GM04503 (cell line): ENCODE data around the gene MBTPS2.
A peak's percentile ranks its signal among the peaks of the same experiment; 100 is the strongest.
"Not testable (repeated sequence)": the region's sequence is repeated elsewhere in the genome, so short reads cannot be mapped to it uniquely, and the experiment has no call there.

Source experiments
- DNase-seq: peaks from one replicate; pipeline ENCODE4 v3.0.0-alpha.2; 2012; ENCODE audit warnings: low read depth

Gene MBTPS2

GRCh38 chrX:21856504-21856903 is 17.1 kb downstream of the MBTPS2 start:
- DNase-seq, result no peak

GRCh38 chrX:21863241-21863640 is 23.8 kb downstream of the MBTPS2 start:
- no peak for DNase-seq

GRCh38 chrX:21865436-21865835 is 26.0 kb downstream of the MBTPS2 start:
- peak; percentile 4 for DNase-seq

DNA sequence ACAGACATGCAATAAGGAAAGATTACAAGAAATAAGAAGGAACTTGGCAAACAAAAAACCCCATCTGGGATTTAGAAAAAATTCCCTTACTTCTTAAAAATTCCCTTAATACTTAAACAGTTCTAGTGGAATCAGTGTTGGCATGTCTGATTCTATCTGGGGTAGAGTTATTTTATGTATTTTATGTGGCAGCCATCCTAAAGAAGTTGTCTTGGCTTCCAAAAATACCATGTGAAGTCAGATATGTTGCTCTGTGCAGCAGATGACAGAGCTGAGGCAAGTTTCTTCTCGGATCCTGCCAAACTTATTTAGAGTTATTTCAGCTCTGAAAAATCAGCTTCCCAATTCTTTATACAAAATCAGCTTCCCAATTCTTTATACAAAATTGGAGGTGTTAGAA is 31.1 kb downstream of the MBTPS2 start:
- no peak for DNase-seq

- DNase-seq, result no peak
Measured at GRCh38 chrX:21873063-21873775, 33.8 kb downstream of the MBTPS2 start.

DNA sequence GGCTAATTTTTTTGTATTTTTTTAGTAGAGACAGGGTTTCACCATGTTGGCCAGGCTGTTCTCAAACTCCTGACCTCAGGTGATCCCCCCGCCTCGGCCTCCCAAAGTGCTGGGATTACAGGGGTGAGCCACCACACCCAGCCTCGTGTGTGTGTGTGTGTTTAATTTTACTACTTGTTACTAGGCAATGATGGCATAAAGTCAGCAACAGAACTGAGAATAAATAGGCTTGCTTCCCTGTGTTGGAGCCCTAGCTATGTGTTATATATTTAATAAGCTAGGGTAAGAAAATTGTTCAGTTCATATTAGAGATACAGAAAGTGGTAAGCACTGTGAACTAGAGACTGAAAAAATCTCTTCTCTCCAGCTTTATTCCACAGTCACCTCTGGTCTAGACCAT is 34.8 kb downstream of the MBTPS2 start:
- not testable (repeated sequence) for DNase-seq

- DNase-seq, result no peak
Measured at GRCh38 chrX:21875013-21875412, 35.6 kb downstream of the MBTPS2 start.

- DNase-seq, result no peak
Measured at GRCh38 chrX:21881881-21882574, 42.6 kb downstream of the MBTPS2 start.

DNA sequence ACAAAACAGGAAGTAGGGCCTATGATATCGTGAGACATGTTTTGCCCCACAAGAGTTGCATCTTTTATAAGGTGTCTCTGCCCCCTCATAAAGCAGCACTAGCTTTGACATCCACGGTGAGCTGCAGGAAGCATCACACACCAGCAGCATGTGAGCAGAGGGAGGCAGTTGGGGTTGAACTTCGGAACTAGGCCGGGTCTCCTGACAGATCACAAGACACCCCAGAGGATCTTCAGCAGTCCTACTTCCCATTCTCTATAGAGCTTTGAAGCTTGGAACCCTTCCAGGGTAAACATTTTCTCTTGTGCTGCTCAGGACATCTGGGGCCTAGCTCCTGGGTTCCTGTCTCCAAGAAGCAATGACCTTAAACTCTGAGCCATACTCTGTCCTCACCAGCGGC is 43.8 kb downstream of the MBTPS2 start:
- DNase-seq, result no peak

DNA sequence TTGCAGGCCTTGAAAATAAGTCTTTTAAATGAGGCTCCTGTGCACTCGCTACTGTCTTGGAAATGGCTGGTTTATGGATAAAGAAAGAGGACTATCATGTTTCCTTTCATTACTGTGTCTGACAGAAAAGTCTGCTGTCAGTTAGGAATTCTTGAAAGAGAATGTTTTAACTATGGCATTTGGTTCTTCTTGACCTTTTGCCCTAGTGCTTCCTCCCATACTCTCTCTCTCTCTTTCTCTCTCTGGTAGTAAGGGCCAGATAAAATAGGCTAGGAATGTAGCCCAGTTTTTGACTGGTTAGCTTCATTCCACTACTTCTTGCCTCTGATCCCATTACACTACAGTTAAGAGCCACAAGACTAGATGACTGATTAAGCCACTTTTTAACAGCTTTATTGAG is 46.2 kb downstream of the MBTPS2 start:
- peak; percentile 29 for DNase-seq

- DNase-seq, result no peak
Measured at GRCh38 chrX:21905313-21905712, 65.9 kb downstream of the MBTPS2 start.

DNA sequence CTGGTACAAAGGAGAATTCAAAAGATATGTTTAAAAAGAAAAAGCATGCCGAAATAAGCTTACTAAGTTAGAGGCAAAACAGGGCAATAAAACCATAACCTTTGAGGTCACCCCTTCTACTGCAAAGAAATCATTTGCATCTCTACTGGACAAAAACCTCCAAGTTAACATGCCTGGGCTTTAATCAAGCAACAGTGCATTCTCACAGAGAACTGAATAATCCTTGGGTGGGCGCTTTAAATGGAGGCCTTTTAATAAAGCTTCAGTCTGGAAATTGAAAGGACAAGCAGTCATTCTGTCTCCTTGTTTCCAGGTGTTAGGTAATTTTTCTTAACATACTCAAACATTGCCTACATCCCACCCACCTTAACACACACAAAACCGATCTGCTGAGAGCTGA is 66.5 kb downstream of the MBTPS2 start:
- no peak for DNase-seq

DNA sequence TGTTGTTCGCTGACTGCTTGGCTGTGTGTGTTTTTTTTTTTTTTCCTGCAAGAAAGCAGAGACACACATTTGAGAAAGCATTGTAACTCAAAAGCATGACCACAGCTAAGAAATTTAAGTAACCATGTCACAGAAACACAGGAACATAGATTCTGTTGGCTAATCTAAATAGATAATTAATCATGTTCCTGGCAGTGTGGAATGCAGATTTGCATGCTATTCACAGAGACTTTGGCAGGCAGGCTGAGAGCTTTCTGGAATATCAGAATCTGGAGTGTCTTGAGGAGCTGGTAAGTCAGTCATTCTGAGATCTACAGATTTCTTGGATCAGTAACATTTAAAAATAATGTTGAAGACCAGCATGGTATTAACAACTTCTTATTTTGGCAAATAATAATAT is 67.8 kb downstream of the MBTPS2 start:
- DNase-seq, result no peak

DNA sequence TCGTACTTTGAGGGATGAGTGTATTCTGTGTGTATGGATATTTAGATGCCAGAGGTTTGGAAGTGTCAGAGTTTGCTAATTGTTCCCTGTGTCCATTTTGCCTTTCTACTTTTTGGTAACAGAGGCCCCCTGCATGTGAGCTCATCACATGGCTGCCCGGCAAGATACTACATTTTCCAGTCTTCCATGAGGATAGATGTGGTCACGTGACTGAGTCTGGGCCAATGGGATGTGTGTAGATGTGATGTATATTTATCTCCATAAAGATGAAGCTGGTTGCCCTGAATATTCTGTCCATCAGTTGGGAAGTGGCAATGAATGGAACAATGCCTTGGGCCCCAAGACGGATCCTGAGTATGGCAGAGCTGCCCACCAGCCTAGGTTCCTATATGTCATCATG is 72.1 kb downstream of the MBTPS2 start:
- DNase-seq, result no peak

DNA sequence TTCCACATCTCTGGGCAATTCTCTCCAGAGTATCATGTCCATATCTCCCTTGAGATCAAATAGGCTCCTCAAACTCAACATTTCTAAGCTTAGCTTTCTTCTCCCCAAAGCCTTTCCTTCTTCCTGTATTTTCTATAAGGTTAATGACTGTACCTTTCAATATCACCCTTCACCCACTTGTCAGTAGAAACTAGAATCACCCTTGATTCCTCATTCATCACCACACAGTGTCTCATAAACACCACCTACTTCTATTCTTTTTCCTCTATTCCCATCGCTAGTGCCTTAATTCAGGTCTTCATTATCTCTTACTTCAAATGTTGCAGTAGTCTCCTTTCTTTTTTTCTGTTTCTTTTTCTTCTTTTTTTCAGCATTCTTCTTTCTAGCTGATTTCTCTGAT is 72.8 kb downstream of the MBTPS2 start:
- no peak for DNase-seq

DNA sequence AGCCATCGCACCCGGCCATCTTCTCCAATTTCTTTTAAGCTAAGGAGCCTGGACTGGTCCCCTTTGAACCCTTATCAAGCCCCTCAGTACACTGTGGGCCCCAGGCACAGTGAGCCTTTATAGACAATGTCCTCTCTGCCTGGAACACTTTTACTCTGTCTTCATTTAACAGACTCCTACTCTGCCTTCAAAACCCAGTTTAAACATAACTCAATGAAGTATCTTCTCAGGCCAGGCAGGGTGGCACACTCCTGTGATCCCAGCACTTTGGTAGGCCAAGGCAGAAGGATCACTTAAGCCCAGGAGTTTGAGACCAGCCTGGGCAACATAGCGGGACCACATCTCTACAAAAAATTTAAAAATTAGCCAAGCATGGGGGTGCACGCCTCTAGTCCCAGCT is 73.6 kb downstream of the MBTPS2 start:
- DNase-seq, result no peak

DNA sequence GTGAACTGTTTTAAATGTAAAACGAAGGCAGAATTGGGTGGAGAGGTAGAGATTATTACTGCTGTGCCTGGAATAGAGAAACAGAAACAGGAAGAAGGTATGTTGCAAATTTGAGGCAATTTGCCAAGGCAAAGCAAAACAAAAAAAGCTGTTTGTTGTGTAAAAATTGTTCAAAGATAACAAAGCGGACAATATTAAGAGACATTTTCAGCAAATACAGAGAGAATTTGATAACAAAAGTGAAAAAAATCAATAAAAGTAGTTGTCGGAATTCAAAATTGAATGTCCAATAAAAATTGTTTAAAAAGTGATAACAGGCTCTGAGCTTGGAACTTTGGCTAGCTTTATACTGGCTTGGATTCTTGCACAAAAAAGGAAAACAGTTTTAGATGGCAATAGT is 86.7 kb downstream of the MBTPS2 start:
- no peak for DNase-seq

- DNase-seq, result peak; percentile 95
Measured at GRCh38 chrX:21926527-21927278, 87.3 kb downstream of the MBTPS2 start.

DNA sequence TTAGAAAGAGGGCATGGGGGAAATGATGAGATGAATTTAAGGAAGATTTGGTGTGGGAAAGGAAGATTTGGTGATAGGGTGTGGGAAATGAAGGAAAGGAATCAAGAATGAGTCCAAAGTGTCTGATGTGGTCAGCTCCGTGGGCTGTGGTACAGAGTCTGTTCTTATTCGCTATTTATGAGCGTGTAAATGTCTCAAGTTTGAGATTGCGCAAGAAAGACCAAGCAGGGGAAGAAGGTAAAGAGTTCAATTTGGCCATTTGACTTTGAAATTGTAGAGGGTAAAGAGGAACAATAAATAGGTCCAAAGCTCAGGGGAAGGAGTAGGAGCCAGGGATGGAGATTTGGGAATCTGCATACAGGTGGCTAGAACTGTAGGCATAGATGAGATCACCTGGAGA is 89.8 kb downstream of the MBTPS2 start:
- no peak for DNase-seq

DNA sequence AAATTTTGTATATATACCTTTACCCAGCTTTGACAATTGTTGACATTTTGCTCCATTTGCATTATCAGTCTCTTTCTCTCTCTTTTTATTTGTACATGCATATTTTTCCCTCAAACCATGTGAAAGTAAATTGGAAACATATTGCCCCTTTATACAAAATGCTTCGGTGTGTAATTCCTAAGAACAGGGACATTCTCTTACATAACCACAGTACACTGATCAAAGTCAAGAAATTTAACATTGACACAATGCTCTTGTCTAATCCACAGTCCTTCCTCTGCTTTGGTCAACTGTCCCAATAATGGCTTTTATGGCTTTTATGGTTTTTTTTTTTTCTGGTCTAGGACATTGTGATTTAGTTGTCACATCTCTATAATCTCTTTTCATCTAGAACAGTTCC is 91.6 kb downstream of the MBTPS2 start:
- no peak for DNase-seq

DNA sequence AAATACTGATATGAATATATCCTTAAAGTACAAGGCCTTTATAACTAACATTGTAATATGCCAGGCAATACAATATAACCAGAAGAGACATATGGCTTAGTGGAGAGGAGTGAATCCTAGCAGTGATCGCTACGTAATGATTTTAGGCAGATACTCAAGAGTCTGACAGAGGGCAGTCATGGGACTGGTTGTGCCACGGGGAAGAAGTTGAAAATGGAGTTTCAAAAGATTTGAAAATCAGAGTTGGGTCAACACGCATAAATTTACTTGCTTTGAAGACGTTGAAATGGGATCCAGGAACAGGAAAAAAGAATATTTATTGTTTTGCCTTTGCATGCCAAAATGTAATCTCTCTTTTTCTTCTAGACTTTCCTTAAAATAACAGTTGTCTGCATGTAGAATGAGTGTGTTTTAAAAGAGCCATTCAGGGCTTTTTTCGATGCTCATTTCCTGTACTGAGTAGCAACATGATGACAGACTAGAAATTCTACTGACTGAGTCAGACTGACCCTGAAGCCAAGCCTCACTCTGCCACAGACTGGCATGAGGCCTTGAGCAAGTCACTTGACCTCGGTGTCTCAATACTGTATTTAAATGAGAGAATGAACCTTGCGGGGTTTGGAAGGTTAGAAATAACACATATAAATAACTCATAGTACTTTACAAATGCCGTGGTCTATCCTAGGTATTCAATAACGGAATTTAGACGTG is 93.0 kb downstream of the MBTPS2 start:
- DNase-seq, result peak; percentile 87

DNA sequence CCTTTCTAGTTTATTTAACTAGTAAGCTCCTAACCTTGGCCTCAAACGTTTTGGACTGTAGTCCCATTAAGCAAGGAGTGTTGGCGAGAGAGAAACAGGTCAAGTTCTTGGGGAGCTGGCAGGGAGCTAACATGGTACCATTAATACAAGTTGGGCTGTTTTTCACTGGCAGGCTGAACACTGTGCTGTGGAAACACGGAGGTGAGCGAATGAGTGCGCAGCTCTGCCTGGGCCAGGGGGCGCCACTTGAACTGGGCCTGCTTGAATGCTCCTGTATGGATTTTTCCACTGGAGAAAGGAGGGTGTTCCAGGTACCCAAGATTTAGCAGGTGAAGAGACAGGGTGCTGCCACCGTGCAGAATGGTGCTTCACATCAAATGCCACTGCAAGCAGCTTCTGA is 93.7 kb downstream of the MBTPS2 start:
- no peak for DNase-seq

DNA sequence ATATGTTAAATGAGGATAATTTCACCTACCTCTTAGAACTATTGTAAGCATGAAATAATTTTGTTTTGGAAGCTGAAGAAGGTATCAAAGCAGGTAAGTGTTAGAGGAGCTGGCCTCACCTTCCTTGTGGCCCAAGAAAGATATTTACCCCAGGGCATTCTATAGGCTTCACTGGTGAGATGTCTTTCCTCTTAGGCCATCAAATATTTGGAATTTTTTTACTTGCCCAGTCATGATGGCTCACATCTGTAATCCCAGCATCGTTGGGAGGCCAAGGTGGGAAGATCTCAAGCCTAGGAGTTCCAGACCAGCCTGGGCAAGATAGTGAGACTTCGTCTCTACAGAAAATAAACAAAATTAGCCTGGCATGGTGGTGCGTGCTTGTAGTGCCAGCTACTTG is 95.0 kb downstream of the MBTPS2 start:
- no peak for DNase-seq
